Measurements from ENCODE around the gene PIGR. TPM values are rescaled to one million over a fixed set of nuclear protein-coding genes. Genes with fewer than 3 reads are reported as not detected.

PIGR gene
- total and polyA plus RNA-seq, 2 of the 8 experiments (the other 6 are each of a cell fraction or from before 2014, with no cell fraction given), result not detected

GRCh38 chr1:206957639-206958038 is 11.4 kb upstream of the PIGR start:
- no peaks in the 10 kb centered on the region for H3K23me2 ChIP-seq (ENCODE audit: low read depth, low read length)
- H3K9ac ChIP-seq (replicated peaks in 1 of 4; ENCODE audit: extremely low read depth in 1 of 4, low read depth in 3 of 4, low read length in 3 of 4), result no peak overlapping the region
- H4K91ac ChIP-seq (replicated peaks; ENCODE audit: insufficient read length, low read length), result no peak overlapping the region
- no peak overlapping the region for H3K14ac ChIP-seq (ENCODE audit: insufficient read length)
- FAIRE-seq (no peak), DNase-seq (ENCODE audit: low read depth in 1 of 2, low spot score in 2 of 2) (no peak)
- H2BK12ac ChIP-seq (ENCODE audit: low read depth, low read length), result no peak overlapping the region
- H3K4me3 ChIP-seq (ENCODE audit: extremely low read depth in 1 of 4, insufficient read depth in 2 of 4, low read depth in 3 of 4, low read length in 4 of 4), result no peak overlapping the region
- CTCF ChIA-PET (ENCODE audit: partially characterized antibody), result interaction anchor here (0.5 to 9.3 kb wide), 5 partner anchors 10 to 49 kb away, joined by 3 to 77 read pairs (median 4); no protein-coding TSS in a partner anchor
- H2BK20ac ChIP-seq (ENCODE audit: low read length), result no peak overlapping the region
- no peak overlapping the region for H4K8ac ChIP-seq (ENCODE audit: extremely low read depth, insufficient read depth, low read length)
- H2AFZ ChIP-seq (ENCODE audit: low read length), result no peak overlapping the region
- no peak overlapping the region for H3K4ac ChIP-seq (replicated peaks; ENCODE audit: insufficient read length, low read depth, low read length)
- TF ChIP-seq GTF2F1 (IDR thresholded peaks at IDR 0.05; ENCODE audit: borderline replicate concordance, low read depth, low read length), result no peak
- TF ChIP-seq SP4 (IDR thresholded peaks at IDR 0.05; ENCODE audit: low read length), result no peak
- no peak for TF ChIP-seq ATF2 (IDR thresholded peaks at IDR 0.05; ENCODE audit: low read length)
- TF ChIP-seq HDAC2 (IDR thresholded peaks at IDR 0.05; ENCODE audit: borderline replicate concordance in 1 of 2, low read depth in 2 of 2, low read length in 2 of 2), result no peak
- TF ChIP-seq CEBPB (IDR thresholded peaks at IDR 0.05; ENCODE audit: low read depth, low read length), result no peak
- TF ChIP-seq RAD21 (IDR thresholded peaks at IDR 0.05 in 1 of 2, conservative IDR thresholded peaks at IDR 0.05 in 1 of 2; ENCODE audit: low read depth in 2 of 2, low read length in 2 of 2), result no peak
- no peak overlapping the region for H2BK5ac ChIP-seq (ENCODE audit: low read depth, low read length)
- H3K79me1 ChIP-seq (ENCODE audit: low read depth, low read length), result no peaks in the 10 kb centered on the region
- no peaks in the 10 kb centered on the region for H3K4me1 ChIP-seq (replicated peaks in 1 of 4; ENCODE audit: control insufficient read depth in 3 of 4, insufficient read depth in 4 of 4, low read length in 3 of 4)
- no peak overlapping the region for H2AK5ac ChIP-seq (ENCODE audit: low read depth, low read length)
- POLR2A ChIA-PET (ENCODE audit: partially characterized antibody), result no interaction called here
- H3K18ac ChIP-seq (ENCODE audit: extremely low read depth, low read length), result no peak overlapping the region
- H3K4me2 ChIP-seq (ENCODE audit: insufficient read depth in 1 of 2, low read depth in 2 of 2, low read length in 2 of 2), result no peak overlapping the region
- no peak overlapping the region for H3K56ac ChIP-seq (replicated peaks; ENCODE audit: insufficient read length, low read depth, low read length)
- no peaks in the 10 kb centered on the region for H3K36me3 ChIP-seq (ENCODE audit: control insufficient read depth in 2 of 4, insufficient read depth in 4 of 4, low read length in 3 of 4)
- H3K9me3 ChIP-seq (ENCODE audit: insufficient read depth in 2 of 2, low read depth in 1 of 2, low read length in 1 of 2), result no peaks in the 10 kb centered on the region
- H2BK120ac ChIP-seq (replicated peaks; ENCODE audit: low read depth, low read length), result no peak overlapping the region
- H3K27ac ChIP-seq (ENCODE audit: low read depth, low read length), result no peak overlapping the region
- no peaks in the 10 kb centered on the region for H4K20me1 ChIP-seq (replicated peaks in 1 of 2; ENCODE audit: control insufficient read depth in 1 of 2, insufficient read depth in 2 of 2, low read length in 2 of 2)
- peaks cover 0 to 3% (median 0%) of the 10 kb centered on the region in 4 experiments; a peak in 1 of 7 replicates for H3K27me3 ChIP-seq (replicated peaks in 1 of 4; ENCODE audit: control insufficient read depth in 3 of 4, extremely low read depth in 1 of 4, insufficient read depth in 3 of 4, low read length in 3 of 4)
- WGBS, 2 experiments (ENCODE audit: extremely low coverage in 1 of 2, insufficient coverage in 1 of 2, insufficient read length in 1 of 2, insufficient replicate concordance in 2 of 2, low coverage in 1 of 2, low lambda C conversion rate in 2 of 2, missing lambda C conversion rate in 1 of 2), result 89% methylated on average over 5 of the region's 5 CpGs; no CpG with 5 or more reads in 1 of the 2 experiments
- no peak overlapping the region for H3K23ac ChIP-seq (ENCODE audit: insufficient read length)
- no peak overlapping the region for H4K5ac ChIP-seq (ENCODE audit: insufficient read length, low read depth, low read length)
- H3K79me2 ChIP-seq (ENCODE audit: control insufficient read depth in 1 of 2, insufficient read depth in 2 of 2, low read length in 2 of 2), result no peaks in the 10 kb centered on the region
- no peak overlapping the region for H2BK15ac ChIP-seq (ENCODE audit: low read length)
